ENCODE measurements around the gene ZNF654.
"Not testable (repeated sequence)": the region's sequence is repeated elsewhere in the genome, so short reads cannot be mapped to it uniquely, and the experiment has no call there.

Gene ZNF654

DNA sequence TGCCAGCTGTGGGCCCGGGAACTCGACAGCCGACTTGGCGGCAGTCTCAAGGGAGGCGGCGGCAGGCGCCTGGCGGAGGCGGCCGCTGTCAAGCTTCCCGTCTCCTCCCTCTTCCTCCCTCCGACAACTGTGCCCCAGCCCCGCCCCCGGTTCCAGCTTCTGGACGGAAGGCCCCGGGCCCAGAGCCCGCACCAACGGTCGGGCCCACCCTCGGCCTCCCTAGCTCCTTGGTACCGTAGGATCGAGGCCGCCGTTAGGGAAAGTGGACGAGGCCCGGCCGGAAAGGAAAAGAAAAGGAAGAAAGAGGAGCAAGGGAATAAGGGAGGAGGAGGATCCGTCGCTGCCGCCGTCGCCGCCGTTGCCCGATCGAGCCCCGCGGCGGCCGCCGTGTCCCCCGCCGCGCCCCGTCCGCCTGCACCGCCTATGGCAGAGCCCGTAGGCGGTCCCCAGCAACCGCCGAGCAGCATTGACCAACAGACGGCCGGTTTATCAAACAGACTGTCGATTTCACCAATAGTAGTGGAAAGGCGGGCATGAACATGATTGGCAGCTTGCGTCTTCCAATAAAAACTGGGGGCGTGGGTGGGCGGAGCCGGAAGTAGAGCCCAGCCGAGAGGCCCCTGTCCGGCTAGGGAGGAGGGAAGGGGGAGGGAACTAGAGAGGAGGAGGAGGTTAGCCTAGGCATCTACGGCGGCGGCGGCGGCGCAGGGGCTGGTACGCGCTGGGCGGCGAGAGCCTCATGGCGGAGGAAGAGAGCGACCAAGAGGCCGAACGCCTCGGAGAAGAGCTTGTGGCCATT, at the start of gene ZNF654, which contains the start of gene CGGBP1:
ZNF654 (plus strand) TSS at position 675 of the 799 bp plus-strand sequence; CDS start at position 740, 65 bp downstream.
CGGBP1 (minus strand) TSS at position 425 of the 799 bp plus-strand sequence. CDS start 3,029 bp downstream, outside the sequence.
- peak; percentile 94 to 100 (median 100) for DNase-seq

DNA sequence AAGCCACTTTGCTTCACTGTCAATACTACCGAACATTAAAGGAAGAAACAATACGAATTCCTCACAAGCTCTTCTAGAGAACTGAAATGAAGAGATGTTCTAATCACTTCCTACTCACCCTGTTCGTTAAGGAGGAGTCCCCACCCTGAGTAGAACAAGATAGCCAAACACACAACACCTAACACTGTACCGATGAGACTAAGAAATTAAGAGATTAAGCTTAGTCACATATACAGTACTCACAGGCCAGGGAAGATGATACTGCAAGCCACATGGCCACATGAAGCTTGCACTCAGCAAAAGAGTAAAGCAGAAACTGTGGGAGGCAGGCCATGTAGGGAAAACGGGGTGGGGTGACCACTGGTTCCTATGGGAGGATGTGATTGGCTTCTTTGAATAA, 48.2 kb upstream of the ZNF654 start:
- no peak for DNase-seq

DNA sequence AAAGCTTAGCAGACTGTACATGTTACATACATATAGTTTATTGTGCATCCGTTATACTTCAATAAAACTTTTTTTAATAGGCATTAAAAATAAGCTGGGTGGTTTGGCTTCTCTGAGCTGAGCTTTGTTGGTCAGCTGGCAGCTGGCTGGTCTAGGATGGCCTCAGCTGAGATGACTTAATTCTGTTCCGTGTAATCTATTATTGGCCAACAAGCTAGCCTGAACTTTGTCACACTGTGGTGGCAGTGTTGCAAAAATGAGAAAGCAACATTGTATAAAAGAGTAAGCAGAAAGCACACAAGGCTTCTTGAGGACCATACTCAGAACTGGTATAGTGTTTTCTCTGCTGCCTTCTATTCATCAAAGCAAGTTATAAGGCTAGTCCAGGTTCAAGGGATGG, 45.5 kb upstream of the ZNF654 start:
- DNase-seq = no peak

DNA sequence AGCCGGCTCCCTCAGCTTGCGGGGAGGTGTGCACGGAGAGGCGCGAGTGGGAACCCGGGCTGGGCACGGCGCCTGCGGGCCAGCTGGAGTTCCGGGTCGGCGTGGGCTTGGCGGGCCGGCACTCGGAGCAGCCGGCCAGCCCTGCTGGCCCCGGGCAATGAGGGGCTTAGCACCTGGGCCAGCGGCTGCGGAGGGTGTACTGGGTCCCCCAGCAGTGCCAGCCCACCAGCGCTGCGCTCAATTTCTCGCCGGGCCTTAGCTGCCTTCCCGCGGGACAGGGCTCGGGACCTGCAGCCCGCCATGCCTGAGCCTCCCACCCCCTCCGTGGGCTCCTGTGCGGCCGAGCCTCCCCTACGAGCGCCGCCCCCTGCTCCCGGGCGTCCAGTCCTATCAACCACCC, 43.4 kb upstream of the ZNF654 start:
- DNase-seq = not testable (repeated sequence)

DNA sequence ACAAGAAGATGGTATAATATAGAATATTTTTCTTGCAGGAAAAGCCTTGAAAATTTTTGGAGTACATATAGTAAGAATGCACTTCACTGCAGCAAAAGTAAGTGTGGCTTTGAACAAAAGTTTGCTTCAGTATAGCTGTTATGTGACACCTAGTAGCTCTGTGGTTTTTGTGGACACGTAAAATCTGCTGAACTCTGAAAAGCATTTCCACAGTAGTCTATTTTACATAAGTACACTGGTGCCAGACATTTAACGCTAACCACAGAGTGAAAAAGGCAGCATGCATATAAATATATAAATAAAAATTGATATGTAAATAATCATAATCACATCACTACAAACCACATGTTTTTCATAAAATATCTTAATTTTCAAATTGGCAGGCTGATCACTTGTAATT, 40.0 kb upstream of the ZNF654 start:
- no peak for DNase-seq

DNA sequence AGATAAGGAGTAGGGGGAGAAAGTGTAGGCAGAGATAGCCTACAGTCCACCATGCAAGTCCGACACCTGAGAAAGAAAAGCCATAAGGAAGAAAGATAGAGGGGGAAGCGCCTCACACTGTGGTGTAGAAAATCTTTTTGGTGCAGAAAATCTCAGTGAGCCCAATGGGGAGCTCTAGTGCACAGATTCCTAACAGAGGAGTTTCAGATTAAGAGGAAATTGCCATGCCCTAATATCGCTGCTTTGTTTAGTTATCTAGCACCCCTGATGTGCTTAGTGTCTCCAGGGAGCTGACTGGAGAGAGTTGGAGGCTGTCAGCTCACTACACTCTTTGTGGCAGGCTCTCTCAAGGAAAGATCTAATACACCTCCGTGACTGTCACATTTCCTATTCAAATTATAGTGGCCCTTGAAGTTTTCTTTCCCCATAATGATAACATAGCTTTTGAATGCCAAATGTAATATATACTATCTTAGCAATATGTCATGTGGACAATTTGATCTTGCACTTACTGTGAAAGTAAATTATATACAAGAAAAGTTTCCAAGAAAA, 34.0 kb upstream of the ZNF654 start:
- DNase-seq = peak in 1 of 3 experiments; percentile 9

DNA sequence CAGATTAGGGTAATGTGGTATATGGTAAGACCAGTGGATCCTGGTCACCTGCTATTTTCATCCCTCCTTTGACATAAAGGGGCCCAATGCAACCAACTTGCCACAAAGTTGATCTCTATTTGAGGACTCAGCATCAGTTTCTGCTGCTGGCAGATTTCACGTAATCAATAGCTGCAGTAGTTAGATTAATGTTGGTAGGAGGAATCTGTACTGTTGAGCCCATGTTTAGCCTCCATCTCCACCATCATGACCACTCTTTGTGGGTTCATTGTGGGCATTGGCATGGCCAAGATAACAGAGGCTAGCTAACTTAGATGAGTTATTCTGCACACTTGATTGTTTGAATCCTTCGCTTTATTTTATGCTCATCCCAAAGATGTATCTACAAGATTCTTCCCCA, 30.2 kb upstream of the ZNF654 start:
- no peak for DNase-seq

DNA sequence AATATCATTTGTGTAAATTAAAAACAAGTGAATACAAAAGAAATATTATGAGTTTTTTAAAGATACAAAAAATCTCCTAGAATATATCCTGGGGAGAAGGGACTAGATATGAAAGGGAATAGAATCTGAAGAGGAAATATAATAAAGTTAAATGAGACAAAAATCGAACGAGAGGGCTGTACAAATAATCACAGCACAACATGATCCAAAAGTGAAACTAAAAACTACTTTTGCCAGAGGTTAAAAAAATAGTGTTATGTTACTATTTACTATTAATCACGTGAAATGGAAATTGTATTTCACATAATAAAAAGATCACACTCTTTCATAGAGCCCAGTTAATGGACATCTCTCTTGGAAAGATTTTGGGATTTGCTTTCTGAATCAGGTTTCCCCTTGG, 28.8 kb upstream of the ZNF654 start:
- DNase-seq = no peak

DNA sequence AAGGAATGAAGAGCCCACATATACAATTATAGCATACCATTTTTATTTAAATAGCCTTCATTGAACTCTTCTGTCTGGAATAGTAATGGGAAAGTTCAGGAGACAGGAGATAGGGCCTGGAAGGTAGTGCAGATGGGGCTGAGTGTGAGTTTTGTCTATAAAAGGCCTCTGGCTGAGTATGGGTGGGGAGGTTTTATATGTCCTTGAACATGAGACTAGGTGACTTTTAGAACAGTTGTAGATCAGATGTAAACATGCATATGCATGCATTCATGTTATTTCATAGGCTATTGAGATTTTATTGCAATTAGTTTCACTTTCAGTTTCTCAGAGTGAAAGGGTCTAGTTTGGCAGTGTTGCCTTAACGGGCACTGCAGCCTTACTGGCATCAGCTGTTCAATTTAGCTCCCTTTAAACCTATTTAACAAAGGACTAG, 27.4 kb upstream of the ZNF654 start:
- DNase-seq = peak; percentile 27 to 74 (median 44)

DNA sequence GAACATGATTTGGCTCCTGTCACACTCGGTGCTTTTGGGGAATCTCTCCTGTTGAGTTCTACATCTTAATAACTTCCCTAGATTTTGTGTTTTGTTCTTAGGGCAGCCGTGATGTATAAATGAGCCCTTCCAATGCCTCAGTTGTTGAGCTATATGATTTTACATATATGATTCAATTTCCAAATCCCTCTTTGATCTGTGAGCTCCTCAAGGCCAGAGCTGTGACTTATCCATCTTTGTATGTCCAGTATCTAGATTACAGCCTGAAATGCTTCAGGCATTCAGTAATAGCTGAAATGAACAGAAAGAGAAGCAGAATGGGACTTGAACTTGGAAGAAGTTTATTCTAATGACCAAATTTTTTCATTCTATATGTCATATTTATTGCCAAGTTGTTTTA, 26.8 kb upstream of the ZNF654 start:
- DNase-seq = no peak

DNA sequence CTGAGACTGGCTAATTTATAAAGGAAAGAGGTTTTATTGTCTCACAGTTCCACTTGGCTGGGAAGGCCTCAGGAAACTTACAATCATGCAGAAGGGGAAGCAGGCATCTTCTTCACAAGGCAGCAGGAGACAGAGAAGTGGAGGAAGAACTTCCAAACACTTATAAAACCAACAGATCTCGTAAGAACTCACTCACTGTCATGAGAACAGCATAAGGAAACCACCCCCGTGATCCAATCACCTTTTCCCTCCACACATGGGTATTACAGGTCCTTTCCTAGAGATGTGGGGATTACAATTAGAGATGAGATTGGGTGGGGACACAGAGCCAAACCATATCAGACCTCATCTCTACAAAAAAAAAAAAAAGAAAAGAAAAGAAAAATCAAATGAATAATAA, 26.0 kb upstream of the ZNF654 start:
- no peak for DNase-seq

DNA sequence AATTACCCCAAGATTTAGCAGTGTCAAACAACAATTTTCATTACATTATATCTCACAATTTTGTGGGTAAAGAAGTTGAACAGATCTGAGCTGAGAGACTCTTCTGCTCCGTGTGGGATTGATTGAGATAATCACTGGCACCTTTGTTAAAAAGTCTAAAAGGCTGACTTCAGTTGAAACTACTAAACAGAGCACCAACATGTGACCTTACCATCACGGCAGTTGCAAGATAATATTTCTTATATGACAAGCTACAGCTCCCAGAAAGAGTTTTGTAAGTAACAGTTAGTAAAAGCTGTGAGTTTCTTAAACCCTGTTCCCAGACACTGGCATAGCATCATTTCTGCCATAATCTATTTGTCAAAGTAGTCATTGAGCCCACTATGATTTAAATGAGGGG, 25.2 kb upstream of the ZNF654 start:
- no peak for DNase-seq

DNA sequence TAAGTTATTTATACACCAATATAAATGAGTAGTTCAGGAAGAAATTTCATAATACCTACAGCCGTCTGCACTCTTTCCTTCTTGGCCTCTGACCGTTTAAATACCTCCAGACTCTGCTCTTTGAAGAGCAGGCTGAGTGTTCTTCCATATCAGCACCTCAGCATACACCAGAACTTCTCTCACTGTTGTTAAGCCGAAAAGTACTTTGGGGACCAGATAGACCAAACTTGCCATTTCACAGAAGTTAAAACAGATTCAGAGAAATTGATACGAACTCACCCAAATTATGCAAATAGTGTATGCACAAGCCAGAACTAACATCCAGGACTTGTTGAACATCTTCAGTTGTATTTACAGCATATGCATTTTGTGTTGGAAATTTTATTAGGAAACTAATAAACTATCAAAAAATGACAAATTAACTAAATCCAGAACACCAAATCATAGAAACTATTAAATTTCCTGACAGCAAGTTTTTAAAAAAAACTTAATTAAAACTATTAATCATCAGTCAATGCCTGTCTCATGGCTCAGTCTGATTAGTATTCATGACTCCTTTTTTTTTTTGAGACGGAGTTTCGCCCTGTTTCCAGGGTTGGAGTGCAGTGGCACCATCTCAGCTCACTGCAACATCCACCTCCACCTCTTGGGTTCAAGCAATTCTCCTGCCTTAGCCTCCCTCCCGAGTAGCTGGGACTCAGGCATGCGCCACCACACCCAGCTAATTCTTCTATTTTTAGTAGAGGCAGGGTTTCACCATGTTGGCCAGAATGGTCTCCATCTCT, 24.4 kb upstream of the ZNF654 start:
- DNase-seq = no peak

DNA sequence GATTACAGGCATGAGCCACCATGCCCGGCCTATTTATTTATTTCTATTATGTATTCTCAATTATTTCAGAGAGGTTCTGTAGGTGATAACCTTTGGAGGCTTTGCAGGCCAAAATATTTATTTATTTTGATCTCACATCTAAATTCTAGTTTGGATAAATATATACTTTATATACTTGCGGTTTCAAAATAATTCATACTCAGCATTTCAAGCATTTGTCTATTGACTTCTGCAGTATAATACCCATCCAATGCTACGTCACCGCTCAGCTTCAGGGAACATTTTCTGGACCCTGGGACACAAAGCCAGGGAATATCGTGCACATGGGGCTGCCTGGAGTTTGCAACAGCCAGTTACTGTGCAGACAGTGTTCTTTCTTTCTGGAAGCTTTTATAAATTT, 22.8 kb upstream of the ZNF654 start:
- no peak for DNase-seq

DNA sequence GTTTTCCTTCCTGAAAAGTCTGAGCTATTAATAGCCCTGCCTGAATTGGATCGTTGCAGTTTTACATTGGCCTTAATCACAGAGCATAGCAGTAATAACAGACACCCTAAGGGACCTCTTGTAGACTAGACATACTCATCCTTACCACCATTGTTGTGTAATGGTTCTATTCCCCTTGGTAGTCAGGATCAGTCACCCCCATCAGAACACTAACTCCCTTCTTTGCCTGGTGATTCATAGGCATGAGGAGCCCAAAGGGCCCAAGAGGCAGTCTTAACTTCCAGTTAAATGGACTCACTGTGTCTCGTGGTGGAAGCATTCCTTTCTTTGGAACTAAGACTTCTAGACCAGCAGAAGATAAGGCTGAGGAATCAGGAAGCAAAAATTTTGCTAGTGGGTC, 20.5 kb upstream of the ZNF654 start:
- DNase-seq = no peak

DNA sequence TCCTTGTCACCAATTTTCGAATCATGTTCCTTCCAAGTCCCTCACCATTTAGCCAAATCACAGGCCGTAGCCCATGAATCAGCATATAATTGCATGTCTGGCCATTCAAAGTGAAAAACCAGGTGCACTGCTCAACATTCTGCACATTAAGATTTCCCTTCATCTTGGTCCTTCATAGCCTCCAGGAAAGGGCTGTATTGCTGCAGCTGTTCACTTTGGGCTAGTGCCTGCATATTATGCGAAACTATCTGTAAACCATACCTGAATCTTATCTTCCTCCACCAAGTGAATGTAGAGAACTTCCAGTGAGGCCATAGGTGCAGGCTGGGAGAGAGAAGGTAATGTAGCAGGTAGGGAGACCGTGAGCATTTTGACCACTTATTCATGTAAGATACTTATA, 18.5 kb upstream of the ZNF654 start:
- no peak for DNase-seq

DNA sequence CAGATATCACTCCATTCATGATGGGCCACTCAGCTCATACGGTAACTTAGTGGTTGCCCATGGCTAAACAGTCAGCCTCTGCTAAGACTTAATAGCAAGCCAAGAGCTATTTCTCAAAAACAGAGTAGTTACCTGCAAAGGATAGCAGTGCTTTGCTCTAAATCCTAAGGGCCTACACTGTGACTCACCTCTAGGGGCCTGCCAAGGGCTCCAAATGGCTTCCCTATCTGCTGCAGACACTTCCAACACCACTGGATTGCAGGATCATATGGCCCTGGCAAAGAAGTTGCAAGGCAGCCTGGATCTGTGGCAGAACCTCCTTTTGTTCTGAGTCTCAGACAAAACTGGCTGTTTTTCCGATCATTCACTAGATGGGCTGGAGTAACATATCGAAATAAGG, 18.1 kb upstream of the ZNF654 start:
- no peak for DNase-seq

DNA sequence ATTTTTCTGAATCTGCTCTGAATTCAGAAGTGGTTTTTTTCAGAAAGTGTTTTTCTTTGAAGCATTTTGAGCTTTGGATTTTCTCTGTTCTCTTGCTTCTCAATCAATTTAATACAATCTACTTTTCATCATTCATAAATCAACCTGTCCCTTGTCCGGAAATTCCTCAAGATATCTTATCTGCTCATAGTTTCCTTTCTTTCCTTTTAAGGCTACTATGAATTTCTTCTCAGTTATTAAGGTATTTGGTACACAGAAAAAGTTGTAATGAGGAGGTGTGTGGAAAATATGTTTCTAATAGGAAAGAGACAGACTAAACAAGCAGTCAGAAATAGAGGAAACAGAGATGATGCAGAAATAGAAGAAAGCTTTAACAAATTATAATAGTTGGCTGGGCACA, 14.6 kb upstream of the ZNF654 start:
- no peak for DNase-seq

DNA sequence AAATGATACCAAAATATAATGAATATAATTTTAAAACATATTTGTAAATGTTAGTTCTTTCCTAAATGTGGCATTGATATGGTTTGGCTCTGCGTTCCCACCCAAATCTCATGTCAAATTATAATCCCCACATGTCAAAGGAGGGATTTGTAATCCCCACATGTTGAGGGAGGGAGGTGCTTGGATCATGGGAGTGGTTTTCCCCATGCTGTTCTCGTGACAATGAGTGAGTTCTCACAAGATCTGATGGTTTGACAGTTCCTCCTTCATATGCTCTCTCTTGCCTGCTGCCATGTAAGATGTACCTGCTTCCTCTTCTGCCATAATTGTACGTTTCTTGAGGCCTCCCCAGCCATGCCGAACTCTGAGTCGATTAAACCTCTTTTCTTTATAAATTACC, 12.3 kb upstream of the ZNF654 start:
- no peak for DNase-seq

DNA sequence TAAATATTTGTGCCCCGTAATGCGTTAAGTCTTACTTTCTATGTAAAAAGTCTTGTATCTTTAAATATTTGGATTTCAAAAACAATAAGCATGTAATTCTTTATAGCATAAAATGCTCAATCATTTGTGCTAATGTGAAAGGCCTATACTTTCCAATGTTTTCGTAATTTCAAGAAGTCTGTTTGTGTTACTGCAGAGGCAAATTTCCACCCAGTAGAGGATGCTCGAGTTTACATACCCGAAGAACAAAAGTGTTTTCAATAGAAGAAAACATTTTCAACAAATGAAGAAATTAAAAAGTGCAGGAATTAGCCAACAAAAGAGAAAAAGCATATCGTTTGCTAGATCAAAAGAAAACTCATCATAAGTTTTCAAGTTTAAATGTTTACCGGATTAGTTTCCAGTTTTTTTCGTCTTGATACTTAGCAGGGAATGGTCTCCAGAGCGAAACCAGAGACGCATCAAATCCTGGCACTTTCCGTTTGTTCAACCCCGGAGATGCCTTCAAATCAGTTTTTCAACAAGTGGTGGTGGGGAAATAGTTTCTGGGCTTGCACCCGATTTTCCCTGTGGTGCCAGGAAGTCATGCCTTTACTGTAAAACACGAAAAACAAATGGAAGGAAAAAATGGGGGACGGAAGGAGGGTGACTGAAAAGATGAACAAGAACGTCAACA, 1.3 kb upstream of the ZNF654 start:
- DNase-seq = peak in 1 of 3 experiments; percentile 76

DNA sequence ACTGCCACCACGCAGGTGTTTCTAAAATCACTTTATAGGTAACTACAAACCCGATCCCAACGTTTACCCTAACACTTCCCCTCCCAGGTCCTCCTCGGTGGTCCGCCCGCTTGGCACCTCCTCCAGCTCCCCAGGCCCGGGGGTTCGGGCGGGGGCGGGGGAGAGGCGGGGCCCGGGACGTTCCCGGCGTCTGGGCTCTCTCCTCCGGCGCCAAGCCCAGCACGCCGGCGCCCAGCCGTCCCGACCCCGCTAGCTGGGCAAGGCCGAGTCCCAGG, 812 bp upstream of the ZNF654 start:
- no peak for DNase-seq

DNA sequence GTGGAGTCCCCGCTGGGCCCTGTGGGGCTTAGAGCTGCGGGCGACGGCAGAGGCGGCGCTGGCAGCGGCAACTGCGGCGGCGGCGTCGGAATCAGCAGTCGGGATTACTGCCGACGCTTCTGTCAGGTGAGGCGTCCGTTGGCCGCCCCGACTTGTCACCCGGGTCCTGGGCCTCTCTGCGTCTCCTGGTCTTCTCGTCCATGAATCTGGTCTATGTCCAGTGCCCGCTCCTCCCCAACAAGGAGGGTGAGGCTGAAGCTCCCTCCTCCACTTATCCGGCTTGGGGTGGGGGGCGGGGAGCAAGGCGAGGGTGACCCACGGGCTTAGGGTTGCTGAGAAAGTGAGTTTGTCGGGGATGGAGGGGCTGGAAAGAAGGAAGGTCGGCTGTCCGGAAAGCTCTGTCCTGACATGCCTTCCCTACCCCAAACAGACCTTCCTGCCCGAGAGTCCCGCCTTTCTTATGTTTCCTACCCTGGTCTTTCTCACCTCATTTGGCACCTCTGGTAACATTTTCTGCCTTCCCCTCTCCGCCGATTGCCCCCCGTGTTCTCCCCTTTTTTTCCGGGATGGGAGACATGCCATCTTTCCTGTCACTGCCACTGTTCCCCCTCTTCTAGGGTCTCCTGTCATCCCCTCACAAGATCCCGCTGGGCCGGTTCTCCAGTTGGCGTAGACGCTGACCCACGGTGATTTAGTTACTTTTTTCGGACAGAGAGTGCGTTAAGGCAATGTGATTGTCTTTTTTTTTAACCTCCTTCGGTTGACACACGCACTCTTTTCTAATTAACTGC, 520 bp downstream of the ZNF654 start:
- peak in 2 of 3 experiments; percentile 46 to 70 for DNase-seq

DNA sequence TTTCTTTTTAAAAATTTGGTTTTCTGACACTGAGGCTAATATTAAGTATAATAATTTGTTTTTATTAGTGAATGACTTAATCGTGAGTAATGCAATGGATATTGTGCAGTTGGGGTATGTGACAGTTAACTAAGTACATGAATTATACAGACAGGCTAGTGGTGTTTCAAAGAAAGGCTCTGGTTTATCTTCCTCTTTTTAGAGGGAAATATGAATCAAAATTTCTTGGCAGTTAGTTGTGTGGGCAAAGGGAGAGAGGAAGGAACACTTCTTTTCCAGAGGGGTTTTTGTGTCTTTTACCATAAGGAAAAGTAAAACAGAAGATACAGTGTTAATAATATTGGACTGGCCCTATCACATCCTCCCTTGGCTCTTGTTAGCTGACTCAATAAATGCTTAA, 2.7 kb downstream of the ZNF654 start:
- no peak for DNase-seq
